ENCODE data around the gene HSD17B13.

DNA sequence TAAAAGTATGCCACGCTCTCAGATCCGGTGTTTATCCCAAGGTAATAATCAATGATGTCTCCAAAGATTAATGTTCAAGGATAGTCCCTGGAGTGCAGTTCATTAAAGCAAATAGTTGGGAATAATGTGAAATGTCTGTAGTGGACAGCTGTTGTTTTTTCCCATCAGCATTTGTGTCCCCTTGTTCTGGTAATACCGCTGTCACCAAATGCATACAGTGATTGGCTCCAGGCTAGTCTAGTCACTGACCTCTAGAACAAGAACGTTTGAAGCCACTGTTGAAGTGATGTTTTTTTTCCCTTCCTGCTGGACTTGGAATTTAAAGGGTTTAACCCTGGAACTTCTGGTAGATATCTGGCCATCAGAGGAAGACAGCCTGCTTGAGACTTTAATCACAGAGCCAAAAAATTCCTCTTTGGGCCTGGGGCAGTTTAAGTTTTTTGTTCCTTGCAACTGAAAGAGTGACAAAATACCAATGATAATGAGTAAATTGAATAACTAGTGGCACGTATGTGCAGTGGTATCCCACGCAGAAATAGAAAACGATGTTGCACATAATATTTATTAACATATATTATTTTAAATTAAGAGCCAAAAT, 37.8 kb upstream of the HSD17B13 start:
- TF ChIP-seq, protein P1, sequence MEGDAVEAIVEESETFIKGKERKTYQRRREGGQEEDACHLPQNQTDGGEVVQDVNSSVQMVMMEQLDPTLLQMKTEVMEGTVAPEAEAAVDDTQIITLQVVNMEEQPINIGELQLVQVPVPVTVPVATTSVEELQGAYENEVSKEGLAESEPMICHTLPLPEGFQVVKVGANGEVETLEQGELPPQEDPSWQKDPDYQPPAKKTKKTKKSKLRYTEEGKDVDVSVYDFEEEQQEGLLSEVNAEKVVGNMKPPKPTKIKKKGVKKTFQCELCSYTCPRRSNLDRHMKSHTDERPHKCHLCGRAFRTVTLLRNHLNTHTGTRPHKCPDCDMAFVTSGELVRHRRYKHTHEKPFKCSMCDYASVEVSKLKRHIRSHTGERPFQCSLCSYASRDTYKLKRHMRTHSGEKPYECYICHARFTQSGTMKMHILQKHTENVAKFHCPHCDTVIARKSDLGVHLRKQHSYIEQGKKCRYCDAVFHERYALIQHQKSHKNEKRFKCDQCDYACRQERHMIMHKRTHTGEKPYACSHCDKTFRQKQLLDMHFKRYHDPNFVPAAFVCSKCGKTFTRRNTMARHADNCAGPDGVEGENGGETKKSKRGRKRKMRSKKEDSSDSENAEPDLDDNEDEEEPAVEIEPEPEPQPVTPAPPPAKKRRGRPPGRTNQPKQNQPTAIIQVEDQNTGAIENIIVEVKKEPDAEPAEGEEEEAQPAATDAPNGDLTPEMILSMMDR (IDR thresholded peaks at IDR 0.05), result no peak
- no peak for TF ChIP-seq POLR2A (IDR thresholded peaks at IDR 0.05)
